Right hindlimb (tissue), 1 donor: ENCODE measurements around the gene TBC1D5.
"Not testable (repeated sequence)": the region's sequence is repeated elsewhere in the genome, so short reads cannot be mapped to it uniquely, and the experiment has no call there.

Source experiments
- DNase-seq: peaks from one replicate; pipeline ENCODE4 v3.0.0-alpha.2; 2018

Gene TBC1D5

GRCh38 chr3:17394541-17395155, 347.8 kb downstream of the TBC1D5 start:
- DNase-seq, result no peak

- not testable (repeated sequence) for DNase-seq
Observed at GRCh38 chr3:17392516-17392915, 349.9 kb downstream of the TBC1D5 start.

GRCh38 chr3:17390785-17391184, 351.6 kb downstream of the TBC1D5 start:
- no peak for DNase-seq

GRCh38 chr3:17387108-17387507, 355.3 kb downstream of the TBC1D5 start:
- no peak for DNase-seq

- no peak for DNase-seq
Observed at GRCh38 chr3:17386432-17386831, 356.0 kb downstream of the TBC1D5 start.

- DNase-seq, result no peak
Observed at GRCh38 chr3:17384567-17385296, 357.7 kb downstream of the TBC1D5 start.

- DNase-seq, result no peak
Observed at GRCh38 chr3:17373304-17373703, 369.1 kb downstream of the TBC1D5 start.

- DNase-seq, result no peak
Observed at GRCh38 chr3:17372362-17373210, 369.8 kb downstream of the TBC1D5 start.

- DNase-seq, result no peak
Observed at GRCh38 chr3:17369973-17370372, 372.5 kb downstream of the TBC1D5 start.

- DNase-seq, result no peak
Observed at GRCh38 chr3:17367171-17367570, 375.3 kb downstream of the TBC1D5 start.

- DNase-seq, result no peak
Observed at GRCh38 chr3:17360991-17361390, 381.4 kb downstream of the TBC1D5 start.

- DNase-seq, result no peak
Observed at GRCh38 chr3:17359911-17360310, 382.5 kb downstream of the TBC1D5 start.

- DNase-seq, result no peak
Observed at GRCh38 chr3:17357035-17357710, 385.3 kb downstream of the TBC1D5 start.

- no peak for DNase-seq
Observed at GRCh38 chr3:17356585-17356984, 385.8 kb downstream of the TBC1D5 start.

GRCh38 chr3:17355591-17355990, 386.8 kb downstream of the TBC1D5 start:
- no peak for DNase-seq

- no peak for DNase-seq
Observed at GRCh38 chr3:17354341-17354740, 388.1 kb downstream of the TBC1D5 start.

GRCh38 chr3:17352620-17353019, 389.8 kb downstream of the TBC1D5 start:
- DNase-seq, result no peak

GRCh38 chr3:17351193-17351592, 391.2 kb downstream of the TBC1D5 start:
- not testable (repeated sequence) for DNase-seq

- DNase-seq, result no peak
Observed at GRCh38 chr3:17349093-17349492, 393.3 kb downstream of the TBC1D5 start.

- no peak for DNase-seq
Observed at GRCh38 chr3:17342119-17342518, 400.3 kb downstream of the TBC1D5 start.

GRCh38 chr3:17340693-17341092, 401.7 kb downstream of the TBC1D5 start:
- DNase-seq, result no peak

GRCh38 chr3:17340261-17340660, 402.2 kb downstream of the TBC1D5 start:
- no peak for DNase-seq

GRCh38 chr3:17339132-17339575, 403.3 kb downstream of the TBC1D5 start:
- no peak for DNase-seq
